EL (cell line): ENCODE results near the gene LYRM7.
A peak's percentile ranks its signal among the peaks of the same experiment; 100 is the strongest.
"Not testable (repeated sequence)": the region's sequence is repeated elsewhere in the genome, so short reads cannot be mapped to it uniquely, and the experiment has no call there.

ENCODE experiments used
- DNase-seq: peaks from one replicate; pipeline ENCODE4 v3.0.0-alpha.2; 2016

The LYRM7 gene

GRCh38 chr5:131182839-131183238 is 12.1 kb downstream of the LYRM7 start:
- DNase-seq: no peak

- DNase-seq: no peak
Measured at GRCh38 chr5:131185523-131186104, 14.9 kb downstream of the LYRM7 start.

DNA sequence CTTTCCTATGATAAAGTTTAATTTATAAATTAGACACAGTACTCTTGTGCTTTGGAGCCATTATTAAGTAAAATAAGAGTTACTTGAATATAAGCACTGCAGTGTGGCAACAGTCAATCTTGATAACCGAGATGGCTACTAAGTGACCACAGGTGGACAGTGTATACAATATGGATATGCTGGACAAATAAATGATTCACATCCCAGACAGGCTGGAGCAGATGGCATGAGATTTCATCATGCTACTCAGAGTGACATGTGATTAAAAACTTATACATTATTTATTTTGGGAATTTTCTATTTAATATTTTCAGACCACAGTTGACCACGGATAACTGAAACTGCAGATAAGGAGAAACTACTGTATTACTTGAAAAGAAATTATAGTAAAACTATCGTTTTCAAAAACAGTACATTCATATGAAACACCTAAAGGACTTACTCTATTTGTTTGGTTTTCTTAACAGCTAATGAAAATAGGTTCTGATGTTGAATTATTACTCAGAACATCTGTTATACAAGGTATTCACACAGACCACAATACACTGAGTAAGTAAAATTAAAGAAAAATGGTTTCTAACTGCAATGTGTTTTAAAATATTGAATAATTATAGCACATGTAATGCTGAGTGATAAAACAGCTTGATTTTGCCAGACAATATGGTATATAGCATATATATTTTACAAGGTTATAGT is 16.0 kb downstream of the LYRM7 start:
- peak; percentile 13 for DNase-seq

- no peak for DNase-seq
Measured at GRCh38 chr5:131193106-131193505, 22.4 kb downstream of the LYRM7 start.

DNA sequence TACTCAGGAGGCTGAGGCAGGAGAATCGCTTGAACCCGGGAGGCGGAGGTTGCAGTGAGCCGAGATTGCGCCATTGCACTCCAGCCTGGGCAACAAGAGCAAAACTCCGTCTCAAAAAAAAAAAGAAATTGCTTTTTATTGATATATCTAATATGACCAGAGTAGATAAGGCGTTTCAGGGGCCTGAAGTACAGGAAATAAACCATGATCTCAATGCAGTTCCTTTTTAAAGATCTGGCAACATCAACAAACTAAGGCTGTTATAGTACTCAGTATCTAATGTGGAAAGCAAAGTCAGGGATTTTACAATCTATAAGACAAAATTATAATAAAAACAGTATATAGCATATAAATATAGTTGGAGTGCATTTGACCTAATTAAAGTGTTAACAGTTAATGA is 23.2 kb downstream of the LYRM7 start:
- not testable (repeated sequence) for DNase-seq

DNA sequence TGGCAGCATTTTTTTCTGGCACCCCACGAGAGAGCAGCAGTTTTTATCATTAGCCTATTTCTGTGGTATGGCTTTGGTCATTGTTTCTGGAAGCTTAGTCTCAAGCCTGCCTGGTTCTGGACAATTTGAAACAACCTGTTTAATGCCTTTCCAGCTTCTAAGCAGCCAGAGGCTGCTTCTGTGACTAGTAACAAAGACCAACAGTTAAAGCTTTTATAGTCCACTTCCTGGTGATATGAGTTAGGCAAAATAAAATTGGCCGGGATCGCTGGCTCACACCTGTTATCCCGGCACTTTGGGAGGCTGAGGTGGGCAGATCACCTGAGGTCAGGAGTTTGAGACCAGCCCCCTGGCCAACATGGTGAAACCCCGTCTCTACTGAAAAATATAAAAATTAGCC is 24.0 kb downstream of the LYRM7 start:
- no peak for DNase-seq

GRCh38 chr5:131195696-131196095 is 25.0 kb downstream of the LYRM7 start:
- DNase-seq: no peak

GRCh38 chr5:131196331-131196730 is 25.6 kb downstream of the LYRM7 start:
- DNase-seq: peak; percentile 18

DNA sequence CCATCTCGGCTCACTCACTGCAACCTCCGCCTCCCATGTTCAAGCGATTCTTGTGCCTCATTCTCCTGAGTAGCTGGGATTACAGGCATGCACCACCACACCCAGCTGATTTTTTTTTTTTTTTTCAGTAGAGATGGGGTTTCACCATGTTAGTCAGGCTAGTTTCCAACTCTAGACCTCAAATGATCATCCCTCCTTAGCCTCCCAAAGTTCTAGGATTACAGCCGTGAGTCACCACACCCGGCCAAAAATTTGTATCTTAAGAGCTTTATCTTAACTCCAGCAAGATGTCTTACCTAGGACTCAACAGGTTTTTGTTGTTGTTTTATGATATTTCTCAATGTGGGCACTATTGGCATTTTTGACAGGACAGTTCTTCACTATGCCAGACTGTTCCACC is 27.9 kb downstream of the LYRM7 start:
- DNase-seq: peak; percentile 13

DNA sequence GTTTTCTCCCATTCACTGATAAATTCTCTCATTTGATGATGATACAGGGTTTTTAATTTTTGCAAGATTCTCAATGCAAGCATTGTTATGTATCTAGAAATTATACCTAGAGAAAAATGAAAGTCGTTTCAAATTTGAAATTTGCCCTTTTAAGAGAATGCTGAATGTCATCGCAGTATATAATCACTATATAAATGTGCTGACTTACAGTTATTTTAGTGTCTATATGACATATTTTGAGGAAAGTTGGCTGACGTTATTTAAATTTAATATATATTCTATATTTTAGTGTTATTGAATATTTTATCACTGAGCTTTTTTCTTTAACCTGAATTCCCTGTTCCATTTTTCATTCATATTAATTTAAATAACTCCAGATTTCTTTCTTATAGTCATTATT is 29.8 kb downstream of the LYRM7 start:
- DNase-seq: no peak

GRCh38 chr5:131204964-131205363 is 34.2 kb downstream of the LYRM7 start:
- no peak for DNase-seq

DNA sequence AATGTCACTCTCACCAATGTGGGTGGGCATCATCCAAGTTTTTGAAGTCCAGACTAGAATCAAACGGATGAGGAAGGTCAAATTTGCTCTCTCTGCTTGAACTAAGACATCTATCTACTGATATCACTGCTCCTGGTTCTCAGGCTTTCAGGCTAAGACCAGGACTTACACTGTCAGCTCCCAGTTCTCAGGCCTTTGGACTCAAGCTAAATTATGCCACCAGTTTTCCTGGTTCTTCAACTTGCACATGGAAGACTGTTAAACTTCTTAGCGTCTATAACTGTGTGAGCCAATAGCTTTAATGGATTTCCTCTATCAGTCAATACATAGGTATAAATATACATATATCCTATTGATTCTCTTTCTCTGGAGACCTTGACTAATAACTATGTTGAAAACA is 35.3 kb downstream of the LYRM7 start:
- DNase-seq: no peak

GRCh38 chr5:131206772-131207171 is 36.0 kb downstream of the LYRM7 start:
- DNase-seq: no peak

DNA sequence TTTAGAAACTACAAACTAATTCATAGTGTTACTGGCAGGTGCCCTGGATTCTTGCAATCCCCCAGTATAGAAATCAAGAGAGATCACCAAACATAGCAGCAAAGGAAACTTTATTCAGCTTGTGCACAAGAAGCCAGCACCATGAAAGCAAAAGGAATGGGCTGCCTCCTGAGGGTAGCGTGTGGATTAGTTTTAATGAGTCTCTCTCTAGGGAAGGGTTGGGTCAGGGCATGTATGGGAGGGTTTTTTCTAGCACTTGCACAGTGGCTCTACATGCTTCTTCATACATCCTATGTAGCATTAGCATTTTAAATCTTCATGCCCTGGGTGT is 38.4 kb downstream of the LYRM7 start:
- no peak for DNase-seq

- DNase-seq: no peak
Measured at GRCh38 chr5:131209506-131210150, 38.9 kb downstream of the LYRM7 start.

DNA sequence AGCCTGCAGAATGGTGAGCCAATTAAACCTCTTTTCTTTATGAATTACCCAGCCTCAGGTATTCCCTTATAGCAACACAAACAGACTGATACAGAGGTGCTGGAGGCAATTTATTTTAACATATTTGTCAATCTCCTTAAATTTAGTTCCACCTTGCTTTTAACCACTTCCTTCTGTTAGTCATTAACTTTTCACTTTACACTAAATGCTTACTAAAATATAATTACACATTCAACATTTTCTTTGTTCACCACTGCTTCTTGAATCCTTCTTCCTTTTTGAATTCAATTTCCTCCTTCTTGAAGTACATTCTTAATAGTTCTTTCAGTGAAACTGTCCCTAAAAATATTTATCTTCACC is 39.4 kb downstream of the LYRM7 start:
- DNase-seq: no peak

DNA sequence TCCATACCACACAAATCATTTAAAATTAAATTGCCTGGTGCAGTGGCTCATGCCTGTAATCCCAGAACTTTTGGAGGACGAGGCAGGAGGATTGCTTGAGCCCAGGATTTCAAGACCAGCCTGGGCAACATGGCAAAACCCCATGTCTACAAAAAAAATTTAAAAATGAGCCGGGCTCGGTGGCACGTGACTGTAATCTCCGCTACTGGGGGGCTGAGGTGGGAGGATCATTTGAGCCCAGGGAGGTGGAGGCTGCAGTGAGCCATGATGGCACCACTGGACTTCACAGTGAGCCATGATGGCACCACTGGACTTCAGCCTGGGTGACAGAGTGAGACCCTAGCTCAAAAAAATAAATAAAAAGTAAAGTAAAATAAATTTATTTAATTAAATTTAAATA is 40.9 kb downstream of the LYRM7 start:
- no peak for DNase-seq

- no peak for DNase-seq
Measured at GRCh38 chr5:131212471-131213021, 41.8 kb downstream of the LYRM7 start.

- no peak for DNase-seq
Measured at GRCh38 chr5:131214609-131215227, 44.0 kb downstream of the LYRM7 start.

DNA sequence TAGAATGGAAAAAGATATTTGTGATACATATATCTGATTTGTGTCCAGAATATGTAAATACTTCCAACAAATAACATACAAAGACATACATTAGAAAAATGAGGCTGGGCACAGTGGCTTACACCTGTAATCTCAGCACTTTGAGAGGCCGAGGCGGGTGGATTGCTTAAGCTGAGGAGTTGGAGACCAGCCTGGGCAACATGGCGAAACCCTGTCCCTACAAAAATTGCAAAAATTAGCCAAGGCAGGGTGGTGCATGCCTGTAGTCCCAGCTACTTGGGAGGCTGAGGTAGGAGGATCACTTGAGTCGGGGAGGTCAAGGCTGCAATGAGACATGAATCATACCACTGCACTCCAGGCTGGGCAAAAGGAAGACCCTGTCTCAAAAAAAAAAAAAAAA is 47.0 kb downstream of the LYRM7 start:
- DNase-seq: no peak

- peak; percentile 64 for DNase-seq
Measured at GRCh38 chr5:131218392-131218791, 47.6 kb downstream of the LYRM7 start.

DNA sequence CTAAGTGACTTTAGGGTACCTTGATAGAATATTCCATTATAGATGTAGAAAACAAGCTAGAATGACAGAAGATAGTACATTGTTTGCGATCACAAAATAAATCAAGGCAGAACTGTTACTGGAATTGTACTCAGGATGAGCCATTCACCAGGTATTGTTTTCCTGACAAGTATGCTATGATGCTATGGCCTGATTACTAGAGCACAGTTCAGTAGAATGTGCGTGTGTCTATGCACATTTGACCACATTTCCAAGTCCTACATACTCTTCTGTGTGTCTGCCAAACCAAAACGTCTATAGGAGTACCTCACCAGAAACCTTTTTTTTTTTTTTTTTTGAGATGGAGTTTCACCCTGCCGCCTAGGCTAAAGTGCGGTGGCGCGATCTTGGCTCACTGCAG is 49.8 kb downstream of the LYRM7 start:
- DNase-seq: no peak

- no peak for DNase-seq
Measured at GRCh38 chr5:131221008-131221703, 50.4 kb downstream of the LYRM7 start.
